Sciatic nerve (tissue), 2 donors: ENCODE data around the gene RNASE12. TPM values are rescaled to one million over a fixed set of nuclear protein-coding genes. Genes with fewer than 3 reads are reported as not detected.
"Not testable (repeated sequence)": the region's sequence is repeated elsewhere in the genome, so short reads cannot be mapped to it uniquely, and the experiment has no call there.

Experiments used
- ATAC-seq: fragments of 200-7000 bp; cut with Tn5 transposase; one replicate; pipeline ENCODE4 v1.9.1; 2020; ENCODE audit warnings: mild to moderate bottlenecking, moderate library complexity
- DNase-seq: peaks from one replicate; pipeline ENCODE4 v3.0.0-alpha.2; 2020; ENCODE audit warnings: low spot score
- intact Hi-C: fragments of 100-400 bp; cut with DNase I; formaldehyde crosslinking; loops from one replicate; pipeline ENCODE4 v1.14.2; 2022
- total RNA-seq: library from RNA; stranded (reverse); fragmentation: NEBNext Ultra II Directional; extraction: Animal tissue kit (Norgen Biotek cat#: 25700); gene quantifications from one replicate; pipeline ENCODE4 v1.2.1, GENCODE V29; 2021
- donor health status: DM: no; HTN: no; CAD: no.
- donor health status: DM: no; HTN: no; CAD: no.

Gene RNASE12
- total RNA-seq, 1 donor from 2014 or later: not detected

- intact Hi-C loops: loop anchor here (10.0 kb wide), 1 partner anchor 277 kb away; no protein-coding TSS in a partner anchor
- no peak for DNase-seq
- no peak for ATAC-seq
Observed at GRCh38 chr14:20601522-20601921, 10.3 kb upstream of the RNASE12 start.

GRCh38 chr14:20597108-20597507 lies 5.9 kb upstream of the RNASE12 start:
- DNase-seq: no peak
- ATAC-seq: no peak
- intact Hi-C loops: no loop called here

GRCh38 chr14:20595726-20596125 lies 4.5 kb upstream of the RNASE12 start:
- DNase-seq, ATAC-seq, intact Hi-C loops: not testable (repeated sequence)

- ATAC-seq: no peak
- no peak for DNase-seq
- intact Hi-C loops: no loop called here
Observed at GRCh38 chr14:20592574-20592973, 1.4 kb upstream of the RNASE12 start.

- intact Hi-C loops: no loop called here
- ATAC-seq: no peak
Observed at GRCh38 chr14:20587489-20588154, 3.6 kb downstream of the RNASE12 start, which contains the start of gene RNASE11. TSS of gene RNASE11 (minus strand) at chr14:20588001.

GRCh38 chr14:20583908-20584307 lies 7.3 kb downstream of the RNASE12 start:
- intact Hi-C loops: no loop called here
- DNase-seq (no peak), ATAC-seq (no peak)

More at GRCh38 chr14:20587489-20588154, 3.6 kb downstream of the RNASE12 start, which contains the start of gene RNASE11:
- DNase-seq: no peak

GRCh38 chr14:20583142-20583541 lies 8.0 kb downstream of the RNASE12 start:
- no peak for ATAC-seq
- no peak for DNase-seq
- intact Hi-C loops: no loop called here

GRCh38 chr14:20580242-20580641 lies 10.9 kb downstream of the RNASE12 start:
- intact Hi-C loops: no loop called here
- DNase-seq (no peak), ATAC-seq (no peak)

- no peak for DNase-seq
- intact Hi-C loops: no loop called here
- ATAC-seq: no peak
Observed at GRCh38 chr14:20578784-20579502, 12.2 kb downstream of the RNASE12 start.

GRCh38 chr14:20578325-20578724 lies 12.9 kb downstream of the RNASE12 start:
- DNase-seq (no peak), ATAC-seq (no peak)
- intact Hi-C loops: no loop called here

- intact Hi-C loops, DNase-seq, ATAC-seq: not testable (repeated sequence)
Observed at GRCh38 chr14:20572382-20572990, 18.7 kb downstream of the RNASE12 start.

- ATAC-seq, intact Hi-C loops, DNase-seq: not testable (repeated sequence)
Observed at GRCh38 chr14:20570720-20571119, 20.5 kb downstream of the RNASE12 start.

- intact Hi-C loops, ATAC-seq, DNase-seq: not testable (repeated sequence)
Observed at GRCh38 chr14:20569865-20570264, 21.3 kb downstream of the RNASE12 start.

GRCh38 chr14:20569066-20569465 lies 22.1 kb downstream of the RNASE12 start:
- DNase-seq (no peak), ATAC-seq (no peak)
- intact Hi-C loops: no loop called here

GRCh38 chr14:20568393-20568792 lies 22.8 kb downstream of the RNASE12 start:
- intact Hi-C loops: no loop called here
- DNase-seq: no peak
- ATAC-seq: no peak

GRCh38 chr14:20567199-20567598 lies 24.0 kb downstream of the RNASE12 start:
- intact Hi-C loops, ATAC-seq, DNase-seq: not testable (repeated sequence)

- intact Hi-C loops: no loop called here
- no peak for DNase-seq
- no peak for ATAC-seq
Observed at GRCh38 chr14:20564501-20564997, 26.6 kb downstream of the RNASE12 start.

GRCh38 chr14:20563971-20564370 lies 27.2 kb downstream of the RNASE12 start:
- ATAC-seq (no peak), DNase-seq (no peak)
- intact Hi-C loops: no loop called here

- no peak for ATAC-seq
- DNase-seq: no peak
- intact Hi-C loops: no loop called here
Observed at GRCh38 chr14:20560961-20561360, 30.2 kb downstream of the RNASE12 start, which contains the start of gene RNASE9. TSS of gene RNASE9 (minus strand) at chr14:20561047.
